Pancreas (tissue), 10 donors: ENCODE results near the gene CHGA. TPM values are rescaled to one million over a fixed set of nuclear protein-coding genes. Genes with fewer than 3 reads are reported as not detected.

Experiments
- ATAC-seq, 4 donors: fragments of 200-7000 bp; cut with Tn5 transposase; one replicate each; pipeline versions ENCODE4 v1.8.0 to v1.9.1; 2020; ENCODE audit warnings: mild to moderate bottlenecking in 4 of 4, moderate library complexity in 4 of 4
- DNase-seq, 6 donors: peaks; one replicate each; pipeline ENCODE4 v3.0.0-alpha.2; 2020
- FAIRE-seq: peaks from 2 replicates; lab custom pipeline; 2012; peaks lifted over from hg19 to GRCh38; lab: Jason Lieb, UNC
- H3K27ac ChIP-seq, 4 donors: fragments of 200-600 bp; sonication (generic); 1 replicate in 3 of 4; 2 replicates in 1 of 4; pipeline versions ENCODE4 v1.5.0 to v1.8.0; 2020
- H3K27me3 ChIP-seq, 4 donors: fragments of 200-600 bp; one replicate each; pipeline ENCODE4 v1.8.0; 2021
- H3K36me3 ChIP-seq, 3 donors: fragments of 200-600 bp; sonication (generic) in 1 of 3; one replicate each; pipeline versions ENCODE4 v1.5.0 to v1.8.0; 2020 to 2021
- H3K4me1 ChIP-seq, 3 donors: fragments of 200-600 bp; one replicate each; pipeline ENCODE4 v1.8.0; 2021
- H3K4me3 ChIP-seq, 4 donors: fragments of 200-600 bp; sonication (generic) in 2 of 4; one replicate each; pipeline versions ENCODE4 v1.5.0 to v1.8.0; 2020 to 2021
- H3K9me3 ChIP-seq, 4 donors: fragments of 200-600 bp; one replicate each; pipeline ENCODE4 v1.8.0; 2021
- WGBS, 2 donors: extraction: QIAGEN DNeasy Blood & Tissue Kit; methylation state at CpG; one replicate each; pipeline ENCODE4 v1.1.7; 2013; 5-methylcytosine and 5-hydroxymethylcytosine counted together
- intact Hi-C, 3 donors: fragments of 100-400 bp; cut with DNase I; formaldehyde crosslinking; loops; one replicate each; pipeline versions ENCODE4 v1.11.1 to v1.14.2; 2022
- polyA plus RNA-seq, 2 donors: library from polyadenylated mRNA; stranded (reverse); fragments of 200-250 nt; gene quantifications; one replicate each; pipeline ENCODE4 v1.2.3, GENCODE V29; 2013
- total RNA-seq, 6 donors: library from RNA; stranded (reverse); fragmentation: NEBNext Ultra II Directional in 4 of 6; extraction: Animal tissue kit (Norgen Biotek cat#: 25700) in 4 of 6; gene quantifications; one replicate each; pipeline versions ENCODE4 v1.2.1 to v1.2.4, GENCODE V29; 2021 to 2023
- TF ChIP-seq, protein P1 (sequence below), 4 donors: fragments of 200-600 bp; sonication (generic) in 3 of 4; IDR thresholded peaks; one replicate each; pipeline versions ENCODE4 v1.5.0 to v1.8.0; 2021; ENCODE audit warnings: antibody characterized with exemption in 4 of 4
- donor health status: healthy with polysubstance abuse.
- donor health status: DM: no; HTN: no; CAD: no; lungs with moderate emphysema.
- donor health status: DM: no; HTN: no; CAD: no.
- donor health status: control.
- donor health status: control.
- donor health status: Bipolar disorder and iron deficiency.
- donor health status: DM: yes; HTN: yes; CAD: no.
- donor health status: DM: no; HTN: no; CAD: no.
- donor health status: DM: no; HTN: no; CAD: no.
- donor health status: DM: yes; HTN: yes; CAD: no.

Gene CHGA
- total and polyA plus RNA-seq, 8 donors, result 30.3 to 1,505 (median 112) TPM

DNA sequence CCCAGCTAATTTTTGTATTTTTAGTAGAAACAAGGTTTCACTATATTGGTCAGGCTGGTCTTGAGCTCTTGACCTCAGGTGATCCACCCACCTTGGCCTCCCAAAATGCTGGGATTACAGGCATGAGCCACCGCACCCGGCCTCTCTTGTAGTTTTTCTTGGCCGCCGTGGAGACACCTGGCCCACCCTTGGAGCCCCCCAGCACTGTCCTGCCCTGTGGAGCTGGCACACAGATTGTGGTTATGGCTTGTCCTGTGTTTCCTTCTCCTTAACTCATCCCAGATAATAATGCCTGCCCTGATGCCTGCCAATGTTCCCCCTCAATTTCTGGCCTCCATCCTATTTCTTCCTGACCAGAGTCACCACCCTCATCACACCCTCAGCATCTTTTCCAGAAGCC lies 57.9 kb downstream of the CHGA start:
- Histone ChIP-seq H3K27ac (no peak overlapping the region), H3K27me3 (no peaks in the 10 kb centered on the region), H3K4me1 (peaks cover 0 to 13% (median 13%) of the 10 kb centered on the region in 3 donors), H3K9me3 (no peaks in the 10 kb centered on the region), H3K36me3 (no peaks in the 10 kb centered on the region), H3K4me3 (no peak overlapping the region)
- ATAC-seq (no peak), DNase-seq (no peak), FAIRE-seq (no peak)
- 92 to 96% methylated on average over 4 of the region's 4 CpGs for WGBS, 2 donors
- TF ChIP-seq, protein P1, sequence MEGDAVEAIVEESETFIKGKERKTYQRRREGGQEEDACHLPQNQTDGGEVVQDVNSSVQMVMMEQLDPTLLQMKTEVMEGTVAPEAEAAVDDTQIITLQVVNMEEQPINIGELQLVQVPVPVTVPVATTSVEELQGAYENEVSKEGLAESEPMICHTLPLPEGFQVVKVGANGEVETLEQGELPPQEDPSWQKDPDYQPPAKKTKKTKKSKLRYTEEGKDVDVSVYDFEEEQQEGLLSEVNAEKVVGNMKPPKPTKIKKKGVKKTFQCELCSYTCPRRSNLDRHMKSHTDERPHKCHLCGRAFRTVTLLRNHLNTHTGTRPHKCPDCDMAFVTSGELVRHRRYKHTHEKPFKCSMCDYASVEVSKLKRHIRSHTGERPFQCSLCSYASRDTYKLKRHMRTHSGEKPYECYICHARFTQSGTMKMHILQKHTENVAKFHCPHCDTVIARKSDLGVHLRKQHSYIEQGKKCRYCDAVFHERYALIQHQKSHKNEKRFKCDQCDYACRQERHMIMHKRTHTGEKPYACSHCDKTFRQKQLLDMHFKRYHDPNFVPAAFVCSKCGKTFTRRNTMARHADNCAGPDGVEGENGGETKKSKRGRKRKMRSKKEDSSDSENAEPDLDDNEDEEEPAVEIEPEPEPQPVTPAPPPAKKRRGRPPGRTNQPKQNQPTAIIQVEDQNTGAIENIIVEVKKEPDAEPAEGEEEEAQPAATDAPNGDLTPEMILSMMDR (IDR thresholded peaks at IDR 0.05), result no peak
- intact Hi-C loops, result no loop called here

DNA sequence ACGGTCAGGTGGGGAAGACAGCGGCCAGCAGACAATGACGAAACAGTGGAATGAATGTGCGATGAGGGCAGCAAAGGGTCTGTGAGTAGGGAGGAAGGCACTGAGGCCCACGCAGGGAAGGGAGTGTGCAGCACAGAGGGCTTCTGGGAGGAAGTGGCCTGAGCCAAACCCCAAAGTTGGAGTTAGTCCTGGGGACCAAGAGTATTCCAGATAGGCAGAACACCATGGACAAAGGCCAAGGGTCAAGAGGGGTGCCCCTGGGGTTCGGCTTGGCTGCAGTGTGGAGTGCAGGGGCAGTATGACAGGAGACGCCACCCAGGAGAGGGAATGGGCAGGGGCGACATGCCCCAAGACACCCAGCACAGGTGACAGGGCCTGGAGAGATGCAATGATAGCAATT lies 58.8 kb downstream of the CHGA start:
- intact Hi-C loops, result no loop called here
- H3K27ac ChIP-seq, result no peak overlapping the region
- no peak overlapping the region for H3K4me3 ChIP-seq
- H3K36me3 ChIP-seq, result no peaks in the 10 kb centered on the region
- no peaks in the 10 kb centered on the region for H3K27me3 ChIP-seq
- TF ChIP-seq, protein P1 (IDR thresholded peaks at IDR 0.05), result no peak
- H3K4me1 ChIP-seq, result peaks cover 0 to 22% (median 16%) of the 10 kb centered on the region in 3 donors
- no peak for FAIRE-seq
- no peak for ATAC-seq
- 97 to 98% methylated on average over 8 of the region's 8 CpGs for WGBS, 2 donors
- no peaks in the 10 kb centered on the region for H3K9me3 ChIP-seq
- DNase-seq, result peak in 2 of 6 donors; percentile 7 to 28

DNA sequence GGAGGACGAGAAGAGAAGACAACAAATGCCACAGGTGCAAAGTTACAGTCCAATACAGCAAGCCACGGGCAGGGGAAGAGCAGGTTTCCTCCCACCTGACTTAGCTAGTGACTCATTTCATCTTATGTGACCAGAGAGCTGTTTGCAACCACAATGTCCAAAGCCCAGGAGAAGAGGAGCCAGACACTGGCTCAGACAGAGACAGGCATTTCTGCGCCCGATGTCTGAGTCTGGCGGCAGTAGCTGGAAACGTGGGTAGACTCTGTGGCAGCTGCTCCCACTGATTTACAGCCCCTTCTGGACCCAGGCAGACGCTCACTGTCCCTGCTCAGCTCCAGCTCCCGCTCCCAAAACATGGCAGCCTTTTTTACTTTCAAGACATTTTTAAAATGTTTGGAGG lies 60.0 kb downstream of the CHGA start:
- H3K9me3 ChIP-seq, result no peaks in the 10 kb centered on the region
- no peaks in the 10 kb centered on the region for H3K27me3 ChIP-seq
- TF ChIP-seq, protein P1 (IDR thresholded peaks at IDR 0.05), result no peak
- intact Hi-C loops, result no loop called here
- 94 to 98% methylated on average over 8 of the region's 8 CpGs for WGBS, 2 donors
- no peaks in the 10 kb centered on the region for H3K36me3 ChIP-seq
- no peak overlapping the region for H3K4me3 ChIP-seq
- DNase-seq, result peak in 2 of 6 donors; percentile 6 to 20
- no peak overlapping the region for H3K27ac ChIP-seq
- FAIRE-seq, result no peak
- ATAC-seq, result no peak
- H3K4me1 ChIP-seq, result peaks cover 0 to 24% (median 16%) of the 10 kb centered on the region in 3 donors

- no peak overlapping the region for H3K4me3 ChIP-seq
- DNase-seq, result peak in 1 of 6 donors; percentile 13
- ATAC-seq, result no peak
- FAIRE-seq, result no peak
- no peaks in the 10 kb centered on the region for H3K9me3 ChIP-seq
- H3K27me3 ChIP-seq, result no peaks in the 10 kb centered on the region
- no peak overlapping the region for H3K27ac ChIP-seq
- peaks cover 0 to 24% (median 16%) of the 10 kb centered on the region in 3 donors for H3K4me1 ChIP-seq
- intact Hi-C loops, result no loop called here
- TF ChIP-seq, protein P1 (IDR thresholded peaks at IDR 0.05), result no peak
- 86% methylated on average over 5 of the region's 5 CpGs for WGBS, 2 donors
- no peaks in the 10 kb centered on the region for H3K36me3 ChIP-seq
These were observed 61.3 kb downstream of the CHGA start for GRCh38 chr14:92984082-92984788.

Other genes with a start within 250 kb of the CHGA start
- gene LGMN, start 174.5 kb upstream of the CHGA start, total RNA-seq, result 10 to 100 TPM; 18.5 to 60.1 (median 29.1) TPM
- gene LGMN, start 174.5 kb upstream of the CHGA start, polyA plus RNA-seq, result 10 to 100 TPM; 34.9 to 39.5 TPM
- 10 to 100 TPM; 12.8 to 19.2 (median 16.8) TPM for gene GOLGA5, start 128.8 kb upstream of the CHGA start, total RNA-seq
- gene GOLGA5, start 128.8 kb upstream of the CHGA start, polyA plus RNA-seq, result 10 to 100 TPM; 21.7 to 22.6 TPM
- 10 to 100 TPM; 31.0 to 38.3 (median 34.5) TPM for gene ITPK1, start 192.8 kb downstream of the CHGA start, total RNA-seq
- gene ITPK1, start 192.8 kb downstream of the CHGA start, polyA plus RNA-seq, result 10 to 100 TPM; 23.2 to 30.4 TPM